ENCODE results near the gene SLC19A2. TPM values are rescaled to one million over a fixed set of nuclear protein-coding genes. Genes with fewer than 3 reads are reported as not detected.

The SLC19A2 gene
- polyA plus RNA-seq, 1 of the 3 experiments (the other 2 are of a cell fraction): 3.4 TPM

- H3K9me3 ChIP-seq: peaks cover 8% of the 10 kb centered on the region; the same call in 1 of the 2 replicates
- DNase-seq: no peak
- H3K9me2 ChIP-seq: no peaks in the 10 kb centered on the region
- no peaks in the 10 kb centered on the region for H3K27me3 ChIP-seq (ENCODE audit: insufficient read depth)
- no peak overlapping the region for H3K4me2 ChIP-seq
- WGBS (ENCODE audit: low lambda C conversion rate): 81% methylated on average over 4 of the region's 4 CpGs
- H3F3A ChIP-seq (replicated peaks; ENCODE audit: insufficient read depth): peaks cover 4% of the 10 kb centered on the region
- ChIA-PET CTCF (interaction anchor here (0.9 to 1.2 kb wide), 4 partner anchors 8 to 392 kb away, joined by 3 to 4 read pairs (median 3); no protein-coding TSS in a partner anchor), POLR2A (no interaction called here)
- no peak overlapping the region for H3K4me3 ChIP-seq (ENCODE audit: low read depth in 2 of 2, low read length in 1 of 2)
- no peak overlapping the region for H3K9ac ChIP-seq
- no peaks in the 10 kb centered on the region for H4K20me1 ChIP-seq (ENCODE audit: insufficient read depth)
- H3K79me2 ChIP-seq (ENCODE audit: insufficient read depth): no peaks in the 10 kb centered on the region
- no peak overlapping the region for H2AFZ ChIP-seq (ENCODE audit: low read depth)
- TF ChIP-seq SMC3 (IDR thresholded peaks at IDR 0.05; ENCODE audit: low read depth, low read length) (no peak), RAD21 (IDR thresholded peaks at IDR 0.05; ENCODE audit: low read length) (no peak), ZBTB33 (IDR thresholded peaks at IDR 0.05; ENCODE audit: borderline replicate concordance, low read depth) (no peak), CHD2 (IDR thresholded peaks at IDR 0.05; ENCODE audit: low read length, partially characterized antibody) (no peak), FOXJ3 (CRISPR knock-in tag; IDR thresholded peaks at IDR 0.05) (no peak), SIN3A (IDR thresholded peaks at IDR 0.05; ENCODE audit: borderline replicate concordance, low read depth, low read length) (no peak), USF2 (IDR thresholded peaks at IDR 0.05; ENCODE audit: borderline replicate concordance, low read depth, low read length) (no peak), FOSL2 (IDR thresholded peaks at IDR 0.05; ENCODE audit: borderline replicate concordance, low read depth) (no peak), TCF12 (IDR thresholded peaks at IDR 0.05) (no peak), MXI1 (IDR thresholded peaks at IDR 0.05; ENCODE audit: low read depth, low read length) (no peak)
- TF ChIP-seq, protein P1, sequence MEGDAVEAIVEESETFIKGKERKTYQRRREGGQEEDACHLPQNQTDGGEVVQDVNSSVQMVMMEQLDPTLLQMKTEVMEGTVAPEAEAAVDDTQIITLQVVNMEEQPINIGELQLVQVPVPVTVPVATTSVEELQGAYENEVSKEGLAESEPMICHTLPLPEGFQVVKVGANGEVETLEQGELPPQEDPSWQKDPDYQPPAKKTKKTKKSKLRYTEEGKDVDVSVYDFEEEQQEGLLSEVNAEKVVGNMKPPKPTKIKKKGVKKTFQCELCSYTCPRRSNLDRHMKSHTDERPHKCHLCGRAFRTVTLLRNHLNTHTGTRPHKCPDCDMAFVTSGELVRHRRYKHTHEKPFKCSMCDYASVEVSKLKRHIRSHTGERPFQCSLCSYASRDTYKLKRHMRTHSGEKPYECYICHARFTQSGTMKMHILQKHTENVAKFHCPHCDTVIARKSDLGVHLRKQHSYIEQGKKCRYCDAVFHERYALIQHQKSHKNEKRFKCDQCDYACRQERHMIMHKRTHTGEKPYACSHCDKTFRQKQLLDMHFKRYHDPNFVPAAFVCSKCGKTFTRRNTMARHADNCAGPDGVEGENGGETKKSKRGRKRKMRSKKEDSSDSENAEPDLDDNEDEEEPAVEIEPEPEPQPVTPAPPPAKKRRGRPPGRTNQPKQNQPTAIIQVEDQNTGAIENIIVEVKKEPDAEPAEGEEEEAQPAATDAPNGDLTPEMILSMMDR (IDR thresholded peaks at IDR 0.05): no peak
- H3K27ac ChIP-seq (ENCODE audit: low read depth in 2 of 2, low read length in 1 of 2): no peak overlapping the region
- peaks cover 0 to 2% of the 10 kb centered on the region in 2 experiments; a peak in 1 of 4 replicates for H3K4me1 ChIP-seq (ENCODE audit: control insufficient read depth in 1 of 2, insufficient read depth in 2 of 2, low read depth in 1 of 2, low read length in 1 of 2)
- H3K36me3 ChIP-seq (replicated peaks in 1 of 2; ENCODE audit: control insufficient read depth in 1 of 2, insufficient read depth in 2 of 2, low read length in 1 of 2): peaks cover 6 to 12% of the 10 kb centered on the region in 2 experiments
Measured at GRCh38 chr1:169461390-169462000, 24.2 kb downstream of the SLC19A2 start.

All from SK-N-SH (cell line).